Suppressor macrophage treated with lipopolysaccharide for 1 hour (primary cell): ENCODE results near the gene DYRK1B.

Experiments
- DNase-seq, 3 donors: peaks; one replicate each; pipeline ENCODE4 v3.0.0-alpha.2; 2020 to 2022

DYRK1B gene

GRCh38 chr19:39852882-39853281, 18.9 kb upstream of the DYRK1B start:
- no peak for DNase-seq

- DNase-seq, result no peak
Observed at GRCh38 chr19:39850892-39851291, 16.9 kb upstream of the DYRK1B start.

- no peak for DNase-seq
Observed at GRCh38 chr19:39848392-39848791, 14.4 kb upstream of the DYRK1B start.

- DNase-seq, result no peak
Observed at GRCh38 chr19:39847525-39847924, 13.6 kb upstream of the DYRK1B start.

GRCh38 chr19:39846678-39847486, 12.9 kb upstream of the DYRK1B start:
- no peak for DNase-seq

- peak; percentile 97 to 99 (median 99) for DNase-seq
Observed at GRCh38 chr19:39845933-39846677, 12.1 kb upstream of the DYRK1B start, which contains the start of gene FBL. TSS of gene FBL (minus strand) at chr19:39846379. CDS start at chr19:39846300, 79 bp downstream.

- peak in 2 of 3 donors; percentile 14 to 39 for DNase-seq
Observed at GRCh38 chr19:39845584-39845932, 11.6 kb upstream of the DYRK1B start.

- DNase-seq, result no peak
Observed at GRCh38 chr19:39845172-39845571, 11.2 kb upstream of the DYRK1B start.

GRCh38 chr19:39843919-39844793, 10.2 kb upstream of the DYRK1B start:
- peak; percentile 75 to 80 (median 78) for DNase-seq

- DNase-seq, result no peak
Observed at GRCh38 chr19:39842693-39843435, 8.9 kb upstream of the DYRK1B start.

- DNase-seq, result no peak
Observed at GRCh38 chr19:39841041-39841440, 7.1 kb upstream of the DYRK1B start.

GRCh38 chr19:39840492-39840891, 6.5 kb upstream of the DYRK1B start:
- no peak for DNase-seq

- no peak for DNase-seq
Observed at GRCh38 chr19:39839678-39840327, 5.8 kb upstream of the DYRK1B start.

GRCh38 chr19:39838569-39838968, 4.6 kb upstream of the DYRK1B start:
- no peak for DNase-seq

GRCh38 chr19:39837978-39838377, 4.0 kb upstream of the DYRK1B start:
- no peak for DNase-seq

- no peak for DNase-seq
Observed at GRCh38 chr19:39834287-39834841, 402 bp upstream of the DYRK1B start.

- no peak for DNase-seq
Observed at GRCh38 chr19:39833160-39833463, 850 bp downstream of the DYRK1B start.

- no peak for DNase-seq
Observed at GRCh38 chr19:39832341-39833083, 1.4 kb downstream of the DYRK1B start.

- no peak for DNase-seq
Observed at GRCh38 chr19:39831679-39832078, 2.3 kb downstream of the DYRK1B start.

- no peak for DNase-seq
Observed at GRCh38 chr19:39830847-39831246, 3.1 kb downstream of the DYRK1B start.

GRCh38 chr19:39830406-39830805, 3.6 kb downstream of the DYRK1B start:
- no peak for DNase-seq
